Astrocyte (in vitro differentiated cells and primary cell): ENCODE data around the gene RBPMS2.

ENCODE experiments used
- EZH2 ChIP-seq: IDR thresholded peaks from 2 replicates; pipeline ENCODE4 v1.6.1; 2012; ENCODE audit warnings: mild to moderate bottlenecking, low read length, inconsistent platforms; ENCODE audit not compliant: insufficient read depth
- TF ChIP-seq, protein P1 (sequence below): IDR thresholded peaks from 2 replicates; pipeline ENCODE4 v1.5.1; 2011; ENCODE audit warnings: low read depth, mild to moderate bottlenecking, inconsistent platforms, low read length, moderate library complexity; ENCODE audit not compliant: insufficient read depth

DNA sequence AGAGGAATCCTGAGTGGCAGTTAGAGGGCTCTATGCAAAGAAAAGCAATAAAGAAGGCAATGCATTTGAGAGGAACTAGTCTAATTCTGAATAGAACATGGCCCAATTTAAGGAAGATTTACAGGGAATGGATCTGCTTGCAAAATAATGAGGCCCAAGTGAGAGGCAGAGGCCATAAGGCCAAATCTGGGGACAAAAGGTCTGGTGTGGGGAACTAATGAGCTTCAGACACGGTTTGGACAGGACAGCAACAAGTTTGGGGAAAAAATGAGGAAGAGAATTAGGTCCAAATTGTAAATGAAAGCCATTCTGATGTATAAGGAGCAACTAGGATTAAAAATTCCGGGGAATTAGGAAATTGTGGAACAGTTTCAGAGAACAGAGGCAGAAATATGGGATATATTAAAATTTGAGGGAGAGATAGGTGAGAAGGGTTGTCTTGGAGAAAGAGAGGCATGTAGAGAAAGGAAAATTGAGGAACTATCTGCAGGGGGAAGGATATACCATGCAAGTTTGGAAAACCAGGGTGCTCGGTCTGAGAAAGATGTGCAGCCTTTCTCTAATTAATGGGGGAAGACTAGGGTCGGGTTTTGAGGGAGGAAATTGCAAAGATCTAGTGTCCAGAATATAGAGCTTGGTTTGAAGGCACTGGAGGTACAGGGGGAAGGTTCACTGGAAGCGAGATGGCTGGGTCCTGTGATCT lies 73.8 kb downstream of the RBPMS2 start:
- TF ChIP-seq, protein P1, sequence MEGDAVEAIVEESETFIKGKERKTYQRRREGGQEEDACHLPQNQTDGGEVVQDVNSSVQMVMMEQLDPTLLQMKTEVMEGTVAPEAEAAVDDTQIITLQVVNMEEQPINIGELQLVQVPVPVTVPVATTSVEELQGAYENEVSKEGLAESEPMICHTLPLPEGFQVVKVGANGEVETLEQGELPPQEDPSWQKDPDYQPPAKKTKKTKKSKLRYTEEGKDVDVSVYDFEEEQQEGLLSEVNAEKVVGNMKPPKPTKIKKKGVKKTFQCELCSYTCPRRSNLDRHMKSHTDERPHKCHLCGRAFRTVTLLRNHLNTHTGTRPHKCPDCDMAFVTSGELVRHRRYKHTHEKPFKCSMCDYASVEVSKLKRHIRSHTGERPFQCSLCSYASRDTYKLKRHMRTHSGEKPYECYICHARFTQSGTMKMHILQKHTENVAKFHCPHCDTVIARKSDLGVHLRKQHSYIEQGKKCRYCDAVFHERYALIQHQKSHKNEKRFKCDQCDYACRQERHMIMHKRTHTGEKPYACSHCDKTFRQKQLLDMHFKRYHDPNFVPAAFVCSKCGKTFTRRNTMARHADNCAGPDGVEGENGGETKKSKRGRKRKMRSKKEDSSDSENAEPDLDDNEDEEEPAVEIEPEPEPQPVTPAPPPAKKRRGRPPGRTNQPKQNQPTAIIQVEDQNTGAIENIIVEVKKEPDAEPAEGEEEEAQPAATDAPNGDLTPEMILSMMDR, result no peak
- no peak for TF ChIP-seq EZH2
